Left renal pelvis (tissue), 4 donors: ENCODE measurements around the gene GDPD2. TPM values are rescaled to one million over a fixed set of nuclear protein-coding genes. Genes with fewer than 3 reads are reported as not detected.
A peak's percentile ranks its signal among the peaks of the same experiment; 100 is the strongest.

Experiments
- DNase-seq, 4 donors: peaks; one replicate each; pipeline ENCODE4 v3.0.0-alpha.2; 2013; ENCODE audit warnings: low read depth in 4 of 4, low spot score in 3 of 4
- polyA plus RNA-seq, 4 donors: library from polyadenylated mRNA; unstranded; fragments of 120-200 nt; gene quantifications; one replicate each; pipeline ENCODE4 v1.2.1, GENCODE V29; 2013; ENCODE audit not compliant: insufficient read length in 4 of 4

GDPD2 gene
- polyA plus RNA-seq, 4 donors, result 0.37 to 2.4 (median 1.5) TPM

GRCh38 chrX:70437011-70437410, 13.9 kb downstream of the GDPD2 start:
- DNase-seq, result no peak

DNA sequence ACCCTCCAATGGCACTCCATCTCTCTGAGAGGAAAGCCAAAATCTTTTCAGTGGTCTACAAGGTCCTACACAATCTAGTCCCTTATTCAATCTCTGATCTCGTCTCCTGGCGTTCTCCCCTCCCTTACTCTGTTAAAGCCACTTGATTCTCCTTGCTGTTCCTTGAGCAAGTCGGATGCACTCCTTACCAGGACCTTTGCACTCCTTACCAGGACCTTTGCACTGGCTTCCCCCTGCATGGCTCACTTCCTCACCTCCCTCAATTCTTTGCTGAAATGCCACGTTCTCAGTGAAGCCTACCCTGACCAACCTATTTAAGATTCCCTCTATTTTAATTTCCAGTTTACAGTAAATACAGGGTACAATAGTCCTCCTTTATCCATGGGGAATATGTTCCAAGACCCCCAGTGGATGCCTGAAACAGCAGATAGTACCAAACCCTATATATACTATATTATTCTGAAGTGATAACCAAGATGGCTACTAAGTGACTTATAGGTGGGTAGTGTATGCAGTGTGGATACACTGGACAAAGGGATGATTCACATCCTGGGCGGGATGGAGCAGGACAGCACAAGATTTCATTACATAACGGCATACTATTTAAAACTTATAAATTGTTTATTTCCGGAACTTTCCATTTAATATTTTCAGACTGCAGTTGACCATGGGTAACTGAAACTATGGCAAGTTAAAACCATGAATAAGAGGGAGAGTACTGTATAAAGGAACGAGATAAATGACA, 15.0 kb downstream of the GDPD2 start:
- no peak for DNase-seq

- no peak for DNase-seq
Measured at GRCh38 chrX:70439016-70439415, 15.9 kb downstream of the GDPD2 start.

DNA sequence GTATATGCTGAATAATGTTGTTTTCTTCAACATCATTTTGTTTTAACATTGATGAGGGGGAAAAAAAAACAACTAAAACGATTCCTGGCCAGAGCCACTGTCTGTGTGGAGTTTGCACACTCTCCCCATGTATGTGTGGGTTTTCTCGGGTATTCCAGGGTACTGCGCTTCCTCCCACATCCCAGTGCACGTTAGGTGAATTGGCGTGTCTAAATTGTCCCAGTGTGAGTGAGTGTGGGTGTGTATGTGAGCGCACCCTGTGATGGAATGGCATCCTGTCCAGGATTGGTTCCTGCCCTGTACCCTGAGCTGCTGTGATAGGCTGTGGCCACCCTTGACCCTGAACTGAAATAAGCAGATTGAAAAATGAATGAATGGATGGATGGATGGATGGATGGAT, 19.1 kb downstream of the GDPD2 start:
- DNase-seq, result no peak

DNA sequence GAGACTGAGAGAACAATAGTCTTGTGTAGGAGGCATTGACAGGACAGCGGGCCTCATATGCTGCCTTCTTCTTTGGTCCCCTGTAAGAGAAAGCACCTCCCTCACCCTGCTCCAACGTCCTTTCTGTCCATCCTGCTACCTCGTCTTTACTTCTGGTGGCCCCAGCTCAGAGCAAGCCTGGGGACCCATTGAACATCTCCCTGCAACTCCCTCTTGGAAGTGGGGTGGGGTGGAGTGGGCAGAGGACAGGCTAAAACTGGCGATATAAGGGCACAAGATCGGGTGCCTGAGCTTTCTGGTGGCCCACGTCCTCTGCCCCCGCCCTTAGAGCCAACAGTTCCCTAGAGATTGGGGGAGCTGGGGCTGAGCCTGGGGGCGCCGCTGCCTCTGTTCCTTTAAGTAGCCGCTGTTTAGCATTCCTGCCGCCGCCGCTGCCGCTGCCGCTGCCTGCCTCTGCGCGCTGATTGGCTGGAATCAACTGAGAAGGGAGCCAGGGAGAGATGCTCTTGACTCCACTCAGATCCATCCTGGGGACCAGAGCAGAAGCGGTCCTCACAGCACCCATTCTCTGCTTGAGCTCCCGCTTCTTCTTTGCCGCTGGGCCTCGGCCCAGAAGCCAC, 21.3 kb downstream of the GDPD2 start, which contains the start of gene DLG3:
TSS of gene DLG3 (plus strand) at position 510 of the 620 bp plus-strand sequence. CDS start 367 bp downstream, outside the sequence.
- no peak for DNase-seq

DNA sequence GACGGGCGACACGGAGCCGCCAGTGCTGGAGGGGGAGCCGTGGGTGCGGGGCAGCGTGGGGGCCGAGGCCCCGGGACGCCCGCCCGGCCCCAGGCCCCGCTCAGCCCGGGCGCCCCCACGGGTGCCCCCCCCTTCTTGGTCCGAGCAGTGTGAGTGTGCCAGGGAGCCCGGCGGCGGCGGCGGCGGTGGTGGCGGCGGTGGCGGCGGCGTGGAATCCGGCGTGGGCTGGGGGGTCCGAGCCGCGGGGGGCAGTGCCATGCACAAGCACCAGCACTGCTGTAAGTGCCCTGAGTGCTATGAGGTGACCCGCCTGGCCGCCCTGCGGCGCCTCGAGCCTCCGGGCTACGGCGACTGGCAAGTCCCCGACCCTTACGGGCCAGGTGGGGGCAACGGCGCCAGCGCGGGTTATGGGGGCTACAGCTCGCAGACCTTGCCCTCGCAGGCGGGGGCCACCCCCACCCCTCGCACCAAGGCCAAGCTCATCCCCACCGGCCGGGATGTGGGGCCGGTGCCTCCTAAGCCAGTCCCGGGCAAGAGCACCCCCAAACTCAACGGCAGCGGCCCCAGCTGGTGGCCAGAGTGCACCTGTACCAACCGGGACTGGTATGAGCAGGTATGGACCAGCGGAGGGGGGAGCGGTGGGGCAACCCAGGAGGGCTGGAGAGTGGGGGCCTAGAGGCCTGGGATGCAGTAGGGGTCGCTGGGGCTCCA, 22.0 kb downstream of the GDPD2 start:
- no peak for DNase-seq

GRCh38 chrX:70445951-70446350, 22.8 kb downstream of the GDPD2 start:
- DNase-seq, result no peak

GRCh38 chrX:70446380-70447350, 23.6 kb downstream of the GDPD2 start:
- no peak for DNase-seq

GRCh38 chrX:70449457-70449966, 26.4 kb downstream of the GDPD2 start:
- DNase-seq, result no peak

- DNase-seq, result no peak
Measured at GRCh38 chrX:70452143-70452733, 29.1 kb downstream of the GDPD2 start.

DNA sequence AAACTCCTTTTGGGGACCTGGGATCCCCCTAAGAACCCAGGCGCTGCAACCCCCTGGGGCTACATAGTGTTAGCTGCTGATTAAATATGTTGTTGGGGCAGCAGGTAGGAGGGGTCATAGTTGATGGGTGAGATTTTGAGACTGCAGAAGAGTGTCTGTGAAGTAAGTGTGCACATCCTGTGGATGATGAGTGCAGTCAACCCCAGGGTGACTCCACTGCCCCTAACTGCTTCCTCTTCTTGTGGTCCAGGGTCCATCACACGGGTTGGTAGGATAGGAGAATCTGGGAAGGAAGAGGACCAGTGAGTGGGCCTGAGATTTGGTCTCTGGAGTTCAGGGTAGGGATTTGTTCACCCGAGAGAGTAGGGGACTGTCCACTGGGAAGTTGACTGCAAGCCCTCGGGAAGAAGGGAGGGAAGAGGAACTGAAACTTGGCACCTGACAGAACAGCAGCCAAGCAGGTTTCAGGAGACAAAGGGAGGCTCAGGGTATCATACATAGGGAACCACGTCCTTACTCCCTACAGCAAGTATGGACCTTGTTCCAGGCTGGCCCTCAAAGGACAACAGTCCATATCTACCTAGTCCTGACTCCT, 30.0 kb downstream of the GDPD2 start:
- no peak for DNase-seq

- peak in 3 of 4 donors; percentile 64 to 76 (median 67) for DNase-seq
Measured at GRCh38 chrX:70454441-70455365, 31.6 kb downstream of the GDPD2 start.

DNA sequence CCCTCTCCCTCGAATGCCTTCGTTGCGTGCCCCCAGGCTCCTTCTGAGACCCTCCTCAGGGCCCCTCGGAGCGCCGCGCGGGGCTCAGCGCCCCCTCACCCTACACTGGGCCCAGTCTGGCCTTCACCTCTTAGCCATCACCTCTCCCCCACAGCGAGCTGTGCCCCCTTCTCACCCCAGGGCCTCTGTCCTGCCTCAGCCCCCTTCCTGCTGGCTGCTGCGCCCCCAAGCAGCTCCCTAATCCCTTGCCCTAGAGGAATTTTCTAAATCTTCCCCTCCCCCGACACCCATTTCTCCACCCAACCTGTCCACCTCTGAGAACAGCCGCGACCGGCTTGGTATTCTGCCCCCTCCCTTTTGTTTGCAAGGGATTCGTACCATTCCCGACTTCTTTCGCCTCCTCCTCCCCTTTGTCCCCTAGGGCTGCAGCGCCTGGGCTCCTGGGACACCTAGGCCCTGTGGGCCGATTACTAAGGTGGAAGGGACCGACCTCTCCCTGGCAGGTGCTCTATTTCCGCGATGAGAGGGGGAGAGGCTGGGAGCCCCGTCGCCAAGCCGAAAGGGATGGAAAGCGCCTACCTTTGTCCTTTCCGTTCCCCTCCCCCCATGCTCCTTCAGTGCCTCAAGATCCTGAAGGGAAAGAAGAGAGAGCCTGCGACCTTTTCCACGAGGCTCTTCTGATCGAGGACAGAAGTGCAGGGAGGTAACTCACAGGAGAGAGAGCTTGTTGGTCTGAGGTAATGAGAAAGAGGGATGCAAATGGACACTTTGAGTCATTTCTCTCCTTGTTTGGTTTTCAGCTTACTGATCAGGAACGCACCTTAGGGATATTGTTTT, 32.5 kb downstream of the GDPD2 start:
- no peak for DNase-seq

DNA sequence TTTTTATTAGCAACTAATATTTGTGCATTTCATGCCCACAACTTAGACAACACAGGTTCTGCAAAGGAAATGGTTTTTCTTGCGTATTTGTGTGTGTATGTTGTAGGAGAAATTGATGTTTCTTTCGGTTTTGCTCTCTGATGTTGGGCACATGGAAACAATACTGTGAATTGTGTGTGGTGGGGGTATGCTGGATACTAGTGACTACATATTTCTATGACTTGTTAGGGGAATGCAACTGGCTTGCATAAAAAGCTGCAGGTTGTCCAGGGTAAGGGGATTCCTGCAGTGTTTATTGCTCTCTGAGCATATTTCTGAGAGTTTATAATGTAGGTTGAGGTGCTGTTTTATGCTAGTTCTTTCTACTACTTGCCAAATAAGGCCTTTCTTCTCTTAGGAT, 33.1 kb downstream of the GDPD2 start:
- no peak for DNase-seq

DNA sequence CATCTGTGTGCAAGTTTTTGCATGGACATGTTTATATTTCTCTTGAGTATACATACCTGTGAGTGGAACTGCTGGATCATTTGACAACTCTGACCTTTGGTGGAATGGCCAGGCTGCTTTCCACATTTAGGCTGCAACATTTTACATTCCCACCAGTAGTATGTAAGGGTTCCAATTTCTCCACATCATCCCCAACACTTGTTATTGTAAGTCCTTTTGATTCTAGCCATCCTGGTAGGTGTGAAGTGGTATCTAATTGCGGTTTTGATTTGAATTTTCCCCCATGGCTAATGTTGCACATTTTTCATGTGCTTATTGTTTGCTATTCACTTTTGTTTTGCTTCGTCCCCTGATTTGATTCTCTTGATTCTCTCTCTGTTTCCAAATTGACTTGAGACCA, 37.9 kb downstream of the GDPD2 start:
- no peak for DNase-seq

GRCh38 chrX:70464051-70464450, 40.9 kb downstream of the GDPD2 start:
- DNase-seq, result no peak

DNA sequence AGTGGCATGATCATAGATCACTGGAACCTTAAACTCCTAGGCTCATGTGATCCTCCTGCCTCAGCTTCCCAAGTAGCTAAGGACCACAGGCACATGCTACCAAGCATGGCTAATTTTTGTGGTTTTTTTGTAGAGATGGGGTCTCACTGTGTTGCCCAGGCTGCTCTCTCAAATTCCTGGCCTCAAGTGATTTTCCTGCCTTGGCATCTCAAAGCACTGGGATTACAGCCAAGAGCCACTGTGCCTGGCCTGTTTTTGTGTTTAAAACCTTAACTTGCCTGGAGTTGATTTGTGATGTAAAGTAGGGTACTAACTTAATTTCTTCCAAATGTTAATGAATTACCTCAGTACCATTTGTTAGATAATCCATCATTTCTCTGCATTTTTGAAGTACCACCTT, 43.9 kb downstream of the GDPD2 start:
- DNase-seq, result no peak

- DNase-seq, result no peak
Measured at GRCh38 chrX:70468709-70469108, 45.6 kb downstream of the GDPD2 start.
